IMR-90 (cell line): ENCODE measurements around the gene DYNC2H1. TPM values are rescaled to one million over a fixed set of nuclear protein-coding genes. Genes with fewer than 3 reads are reported as not detected.

Experiments used
- ATAC-seq: fragments of 200-7000 bp; cut with Tn5 transposase; 2 replicates; pipeline ENCODE4 v1.9.1; 2020; ENCODE audit warnings: low read depth, mild to moderate bottlenecking, moderate library complexity
- BruUV-seq: library from RNA; stranded (reverse); fragments of 400-500 nt; replicated peaks from 2 replicates; lab custom pipeline; 2021; lab: Mats Ljungman, UMichigan
- CTCF ChIA-PET: fragments of 300-600 bp; formaldehyde crosslinking; extraction: SDS; loops from one replicate; lab custom pipeline; 2021; ENCODE audit warnings: antibody characterized with exemption; lab: Yijun Ruan, JAX
- POLR2A ChIA-PET: fragments of 300-600 bp; sonication (Branson Sonifier 250); formaldehyde crosslinking; loops from one replicate; lab custom pipeline; 2022; ENCODE audit warnings: antibody characterized with exemption; ENCODE audit not compliant: unreplicated experiment; lab: Charles Lee
- DNase-seq: peaks from one replicate; pipeline ENCODE4 v3.0.0; 2013
- H2AFZ ChIP-seq: replicated peaks from 2 replicates; pipeline ENCODE3; 2013; ENCODE audit warnings: low read length, mild to moderate bottlenecking; ENCODE audit not compliant: poor library complexity
- H2AK5ac ChIP-seq: 2 replicates; pipeline ENCODE4 v1.6.1; 2013; ENCODE audit warnings: low read depth, low read length, inconsistent platforms
- H2AK9ac ChIP-seq: replicated peaks from 2 replicates; pipeline ENCODE3; 2013; ENCODE audit warnings: mild to moderate bottlenecking, low read depth, low read length, moderate library complexity; ENCODE audit not compliant: poor library complexity
- H2BK120ac ChIP-seq: 2 replicates; pipeline ENCODE4 v1.6.1; 2013; ENCODE audit warnings: low read depth, low read length, inconsistent platforms
- H2BK15ac ChIP-seq: 3 replicates; pipeline ENCODE4 v1.6.1; 2013; ENCODE audit warnings: low read depth, low read length, inconsistent platforms
- H2BK20ac ChIP-seq: 2 replicates; pipeline ENCODE4 v1.6.1; 2013; ENCODE audit warnings: low read depth, mild to moderate bottlenecking, inconsistent platforms, low read length, moderate library complexity
- H2BK5ac ChIP-seq: 2 replicates; pipeline ENCODE4 v1.6.1; 2013; ENCODE audit warnings: mild to moderate bottlenecking, low read depth, low read length, inconsistent platforms; ENCODE audit not compliant: poor library complexity, severe bottlenecking
- H3K14ac ChIP-seq: replicated peaks from 2 replicates; pipeline ENCODE4 v1.6.1; 2013; ENCODE audit warnings: low read depth, low read length, inconsistent platforms
- H3K18ac ChIP-seq: 2 replicates; pipeline ENCODE4 v1.6.1; 2013; ENCODE audit warnings: low read depth, low read length, control low read depth
- H3K23ac ChIP-seq: 2 replicates; pipeline ENCODE4 v1.6.1; 2013; ENCODE audit warnings: low read depth, low read length, inconsistent platforms
- H3K27ac ChIP-seq: 2 replicates; pipeline ENCODE4 v1.5.1; 2013; ENCODE audit warnings: mild to moderate bottlenecking, control low read depth, low read length; ENCODE audit not compliant: insufficient read depth
- H3K27me3 ChIP-seq: 2 replicates; pipeline ENCODE4 v1.6.1; 2013; ENCODE audit warnings: low read length; ENCODE audit not compliant: control insufficient read depth, insufficient read depth
- H3K36me3 ChIP-seq: 2 replicates; pipeline ENCODE4 v1.6.1; 2013; ENCODE audit warnings: low read length, mixed read lengths; ENCODE audit not compliant: control insufficient read depth, insufficient read depth
- H3K4ac ChIP-seq: 2 replicates; pipeline ENCODE4 v1.6.1; 2013; ENCODE audit warnings: low read depth, low read length, inconsistent platforms
- H3K4me1 ChIP-seq: 2 replicates; pipeline ENCODE4 v1.6.1; 2013; ENCODE audit warnings: low read length, mixed read lengths; ENCODE audit not compliant: control insufficient read depth, insufficient read depth
- H3K4me2 ChIP-seq: 2 replicates; pipeline ENCODE4 v1.6.1; 2013; ENCODE audit warnings: low read depth, mild to moderate bottlenecking, control low read depth, low read length, moderate library complexity
- H3K4me3 ChIP-seq: 2 replicates; pipeline ENCODE4 v1.5.1; 2013; ENCODE audit warnings: low read depth, mild to moderate bottlenecking, control low read depth, low read length, moderate library complexity; ENCODE audit not compliant: insufficient read depth
- H3K56ac ChIP-seq: 2 replicates; pipeline ENCODE4 v1.6.1; 2013; ENCODE audit warnings: low read length, inconsistent platforms; ENCODE audit not compliant: insufficient read depth; ENCODE audit errors: extremely low read depth
- H3K79me1 ChIP-seq, 2 experiments: 2 replicates each; pipeline ENCODE4 v1.6.1; 2013; ENCODE audit warnings: low read length in 2 of 2, inconsistent platforms in 1 of 2, low read depth in 1 of 2
- H3K9ac ChIP-seq: 2 replicates; pipeline ENCODE4 v1.6.1; 2013; ENCODE audit warnings: low read depth, low read length, control low read depth
- H3K9me1 ChIP-seq: 2 replicates; pipeline ENCODE4 v1.6.1; 2013; ENCODE audit warnings: low read length, inconsistent platforms; ENCODE audit not compliant: insufficient read depth
- H3K9me3 ChIP-seq: 2 replicates; pipeline ENCODE4 v1.6.1; 2013; ENCODE audit warnings: low read length; ENCODE audit not compliant: control insufficient read depth, insufficient read depth
- H4K20me1 ChIP-seq: 2 replicates; pipeline ENCODE4 v1.6.1; 2013; ENCODE audit warnings: low read length, inconsistent platforms; ENCODE audit not compliant: insufficient read depth
- H4K5ac ChIP-seq: 2 replicates; pipeline ENCODE4 v1.6.1; 2013; ENCODE audit warnings: mild to moderate bottlenecking, low read depth, low read length, control low read depth
- H4K8ac ChIP-seq, 2 experiments: 2 replicates each; pipeline ENCODE4 v1.6.1; 2013; ENCODE audit warnings: low read depth in 2 of 2, low read length in 2 of 2, control low read depth in 1 of 2, inconsistent platforms in 1 of 2
- H4K91ac ChIP-seq: 2 replicates; pipeline ENCODE4 v1.6.1; 2013; ENCODE audit warnings: low read depth, low read length, inconsistent platforms; ENCODE audit not compliant: insufficient read depth
- CEBPB ChIP-seq: IDR thresholded peaks from 2 replicates; pipeline ENCODE4 v1.6.1; 2012; ENCODE audit warnings: low read depth, low read length, improper control_type of control experiment
- FOS ChIP-seq: fragments of 150-350 bp; IDR thresholded peaks from 2 replicates; pipeline ENCODE4 v1.6.1; 2016; ENCODE audit warnings: low read depth, low read length
- MAFK ChIP-seq: IDR thresholded peaks from 2 replicates; pipeline ENCODE4 v1.6.1; 2012; ENCODE audit warnings: low read depth, low read length, improper control_type of control experiment
- MXI1 ChIP-seq: IDR thresholded peaks from 2 replicates; pipeline ENCODE4 v1.6.1; 2012; ENCODE audit warnings: low read depth, mild to moderate bottlenecking, low read length, moderate library complexity, borderline replicate concordance
- NFE2L2 ChIP-seq: fragments of 150-350 bp; IDR thresholded peaks from 2 replicates; pipeline ENCODE4 v1.6.1; 2016; ENCODE audit warnings: low read depth, mild to moderate bottlenecking, low read length
- POLR2A ChIP-seq: IDR thresholded peaks from 2 replicates; pipeline ENCODE4 v1.6.1; 2012; ENCODE audit warnings: mild to moderate bottlenecking, low read depth, low read length
- RAD21 ChIP-seq: IDR thresholded peaks from 2 replicates; pipeline ENCODE4 v1.6.1; 2012; ENCODE audit warnings: low read length, improper control_type of control experiment
- RCOR1 ChIP-seq: IDR thresholded peaks from 2 replicates; pipeline ENCODE4 v1.6.1; 2012; ENCODE audit warnings: mild to moderate bottlenecking, low read length, improper control_type of control experiment; ENCODE audit not compliant: insufficient replicate concordance
- RFX5 ChIP-seq: IDR thresholded peaks from 2 replicates; pipeline ENCODE4 v1.8.0; 2012; ENCODE audit warnings: low read depth, mild to moderate bottlenecking, low read length, moderate library complexity
- WGBS, 2 experiments: methylation state at CpG; one replicate each; pipeline versions ENCODE4 v1.1.5 to v1.1.7; 2013; ENCODE audit warnings: missing lambda C conversion rate in 2 of 2; ENCODE audit not compliant: insufficient read length in 1 of 2; ENCODE audit errors: extremely low coverage in 2 of 2; 5-methylcytosine and 5-hydroxymethylcytosine counted together
- dilution Hi-C: fragments of 300-500 bp; cut with HindIII; formaldehyde crosslinking; loops from one replicate; pipeline ENCODE4 v1.14.3; 2018; ENCODE audit warnings: low sequenced_read_pairs; ENCODE audit not compliant: unreplicated experiment
- in situ Hi-C: fragments of 300-500 bp; cut with MboI; formaldehyde crosslinking; loops from 3 replicates; pipeline ENCODE4 v1.14.3; 2019; ENCODE audit warnings: low sequenced_read_pairs, inconsistent platforms, mixed read lengths
- intact Hi-C: fragments of 100-400 bp; cut with micrococcal nuclease; formaldehyde crosslinking; loops from 2 replicates; pipeline ENCODE4 v1.10.0; 2022
- polyA plus RNA-seq, 3 experiments: library from polyadenylated mRNA; depleted of rRNA; stranded (reverse); fragments of >200 nt; gene quantifications; 2 replicates each; pipeline ENCODE4 v1.2.3, GENCODE V29; 2012; ENCODE audit warnings: low replicate concordance in 1 of 3
- total RNA-seq: library from RNA; depleted of rRNA; stranded (reverse); fragments of >200 nt; gene quantifications from 2 replicates; pipeline ENCODE4 v1.2.3, GENCODE V29; 2012
- TF ChIP-seq, protein P1 (sequence below): fragments of 150-350 bp; IDR thresholded peaks from 2 replicates; pipeline ENCODE4 v1.6.1; 2016; ENCODE audit warnings: low read depth, mild to moderate bottlenecking, low read length, moderate library complexity, borderline replicate concordance
- TF ChIP-seq, protein P2 (sequence below): conservative IDR thresholded peaks from 2 replicates; pipeline ENCODE4 v1.5.1; 2012; ENCODE audit warnings: mild to moderate bottlenecking, low read depth, low read length, improper control_type of control experiment
- TF ChIP-seq, protein P3 (sequence below): fragments of 150-350 bp; IDR thresholded peaks from 2 replicates; pipeline ENCODE4 v1.6.1; 2017; ENCODE audit warnings: mild to moderate bottlenecking, antibody characterized with exemption, low read length, low read depth

Gene DYNC2H1
- total and polyA plus RNA-seq, 2 of the 4 experiments (the other 2 are of a cell fraction): 5.7 to 21.0 TPM

DNA sequence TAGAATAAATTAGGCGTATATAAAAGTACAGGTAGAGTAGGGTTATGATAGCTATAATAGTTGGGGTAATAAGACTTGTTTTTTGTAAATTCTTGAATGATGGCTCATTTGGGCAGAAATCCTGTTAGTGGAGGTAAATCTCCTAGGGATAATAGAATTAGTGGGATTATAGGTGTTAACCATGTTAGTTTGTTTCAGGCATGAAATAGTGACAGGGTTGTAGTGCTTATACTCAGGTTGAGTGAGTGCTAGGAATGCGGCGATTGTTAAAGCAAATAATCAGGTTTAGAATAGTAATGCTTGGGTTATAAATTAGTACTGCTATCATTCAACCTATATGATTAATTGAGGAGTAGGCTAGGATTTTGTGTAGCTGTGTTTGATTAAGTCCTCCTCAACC, 297.1 kb downstream of the DYNC2H1 start:
- no peak overlapping the region for H4K8ac ChIP-seq
- no peak overlapping the region for H2AK9ac ChIP-seq
- no peaks in the 10 kb centered on the region for H3K27me3 ChIP-seq
- H2AFZ ChIP-seq: no peak overlapping the region
- H2BK120ac ChIP-seq: no peak overlapping the region
- no peaks in the 10 kb centered on the region for H3K9me3 ChIP-seq
- TF ChIP-seq NFE2L2 (no peak), MXI1 (no peak), POLR2A (no peak), RAD21 (no peak), FOS (no peak), RCOR1 (no peak), CEBPB (no peak), RFX5 (no peak), MAFK (no peak)
- TF ChIP-seq, protein P1, sequence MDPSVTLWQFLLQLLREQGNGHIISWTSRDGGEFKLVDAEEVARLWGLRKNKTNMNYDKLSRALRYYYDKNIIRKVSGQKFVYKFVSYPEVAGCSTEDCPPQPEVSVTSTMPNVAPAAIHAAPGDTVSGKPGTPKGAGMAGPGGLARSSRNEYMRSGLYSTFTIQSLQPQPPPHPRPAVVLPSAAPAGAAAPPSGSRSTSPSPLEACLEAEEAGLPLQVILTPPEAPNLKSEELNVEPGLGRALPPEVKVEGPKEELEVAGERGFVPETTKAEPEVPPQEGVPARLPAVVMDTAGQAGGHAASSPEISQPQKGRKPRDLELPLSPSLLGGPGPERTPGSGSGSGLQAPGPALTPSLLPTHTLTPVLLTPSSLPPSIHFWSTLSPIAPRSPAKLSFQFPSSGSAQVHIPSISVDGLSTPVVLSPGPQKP: no peak
- TF ChIP-seq, protein P2, sequence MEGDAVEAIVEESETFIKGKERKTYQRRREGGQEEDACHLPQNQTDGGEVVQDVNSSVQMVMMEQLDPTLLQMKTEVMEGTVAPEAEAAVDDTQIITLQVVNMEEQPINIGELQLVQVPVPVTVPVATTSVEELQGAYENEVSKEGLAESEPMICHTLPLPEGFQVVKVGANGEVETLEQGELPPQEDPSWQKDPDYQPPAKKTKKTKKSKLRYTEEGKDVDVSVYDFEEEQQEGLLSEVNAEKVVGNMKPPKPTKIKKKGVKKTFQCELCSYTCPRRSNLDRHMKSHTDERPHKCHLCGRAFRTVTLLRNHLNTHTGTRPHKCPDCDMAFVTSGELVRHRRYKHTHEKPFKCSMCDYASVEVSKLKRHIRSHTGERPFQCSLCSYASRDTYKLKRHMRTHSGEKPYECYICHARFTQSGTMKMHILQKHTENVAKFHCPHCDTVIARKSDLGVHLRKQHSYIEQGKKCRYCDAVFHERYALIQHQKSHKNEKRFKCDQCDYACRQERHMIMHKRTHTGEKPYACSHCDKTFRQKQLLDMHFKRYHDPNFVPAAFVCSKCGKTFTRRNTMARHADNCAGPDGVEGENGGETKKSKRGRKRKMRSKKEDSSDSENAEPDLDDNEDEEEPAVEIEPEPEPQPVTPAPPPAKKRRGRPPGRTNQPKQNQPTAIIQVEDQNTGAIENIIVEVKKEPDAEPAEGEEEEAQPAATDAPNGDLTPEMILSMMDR: no peak
- TF ChIP-seq, protein P3, sequence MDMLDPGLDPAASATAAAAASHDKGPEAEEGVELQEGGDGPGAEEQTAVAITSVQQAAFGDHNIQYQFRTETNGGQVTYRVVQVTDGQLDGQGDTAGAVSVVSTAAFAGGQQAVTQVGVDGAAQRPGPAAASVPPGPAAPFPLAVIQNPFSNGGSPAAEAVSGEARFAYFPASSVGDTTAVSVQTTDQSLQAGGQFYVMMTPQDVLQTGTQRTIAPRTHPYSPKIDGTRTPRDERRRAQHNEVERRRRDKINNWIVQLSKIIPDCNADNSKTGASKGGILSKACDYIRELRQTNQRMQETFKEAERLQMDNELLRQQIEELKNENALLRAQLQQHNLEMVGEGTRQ: no peak
- no peak overlapping the region for H3K23ac ChIP-seq
- DNase-seq: no peak
- H3K9me1 ChIP-seq: no peaks in the 10 kb centered on the region
- H3K4ac ChIP-seq: no peak overlapping the region
- dilution Hi-C loops (no loop called here), in situ Hi-C loops (no loop called here), intact Hi-C loops (no loop called here)
- no peak overlapping the region for H3K9ac ChIP-seq
- ChIA-PET CTCF (no interaction called here), POLR2A (no interaction called here)
- H2AK5ac ChIP-seq: no peak overlapping the region
- no peak overlapping the region for H3K56ac ChIP-seq
- H3K18ac ChIP-seq: no peak overlapping the region
- H3K27ac ChIP-seq: no peak overlapping the region
- H3K4me1 ChIP-seq: no peaks in the 10 kb centered on the region
- H3K4me3 ChIP-seq: no peak overlapping the region
- no peak overlapping the region for H4K91ac ChIP-seq
- no peaks in the 10 kb centered on the region for H3K79me1 ChIP-seq
- H3K14ac ChIP-seq: no peak overlapping the region
- H4K20me1 ChIP-seq: no peaks in the 10 kb centered on the region
- ATAC-seq: no peak
- no peak overlapping the region for H2BK20ac ChIP-seq
- H2BK5ac ChIP-seq: no peak overlapping the region
- WGBS, 2 experiments: 80% methylated on average over 1 of the region's 3 CpGs; no CpG with 5 or more reads in 1 of the 2 experiments
- H3K36me3 ChIP-seq: no peaks in the 10 kb centered on the region
- no peak overlapping the region for H4K5ac ChIP-seq
- no TSS peak for BruUV-seq
- no peak overlapping the region for H2BK15ac ChIP-seq
- no peak overlapping the region for H3K4me2 ChIP-seq
